Naive thymus-derived CD8-positive, alpha-beta T cell (primary cell): ENCODE measurements around the gene BCL7C. TPM values are rescaled to one million over a fixed set of nuclear protein-coding genes. Genes with fewer than 3 reads are reported as not detected.

Experiments used
- ATAC-seq, 2 donors: fragments of 150-1000 bp; cut with Tn5 transposase in 1 of 2; sonication (Bioruptor Pico), chemical (Tn5 transposase) in 1 of 2; 1 replicate in 1 of 2; 2 replicates in 1 of 2; pipeline ENCODE4 v1.10.0; 2021; ENCODE audit warnings: mild to moderate bottlenecking in 2 of 2, moderate library complexity in 2 of 2
- POLR2A ChIA-PET: fragments of 350-600 bp; sonication (Branson Sonifier 250); formaldehyde crosslinking; loops from one replicate; lab custom pipeline; 2021; ENCODE audit warnings: antibody characterized with exemption; lab: Charles Lee
- DNase-seq, 10 donors: peaks; one replicate each; pipeline versions ENCODE4 v3.0.0 to v3.0.0-alpha.2; 2020 to 2022
- H3K27ac Mint-ChIP-seq, 10 donors: one replicate each; pipeline ENCODE4 v1.8.0; 2020 to 2022; ENCODE audit warnings: mild to moderate bottlenecking in 10 of 10, mixed read lengths in 10 of 10, moderate library complexity in 4 of 10, inconsistent platforms in 1 of 10
- H3K27me3 Mint-ChIP-seq, 5 donors: one replicate each; pipeline ENCODE4 v1.8.0; 2021 to 2022; ENCODE audit warnings: mixed read lengths in 5 of 5
- H3K36me3 Mint-ChIP-seq, 3 donors: one replicate each; pipeline ENCODE4 v1.8.0; 2020 to 2022; ENCODE audit warnings: mixed read lengths in 3 of 3, mild to moderate bottlenecking in 2 of 3, inconsistent platforms in 1 of 3
- H3K4me1 Mint-ChIP-seq, 4 donors: one replicate each; pipeline ENCODE4 v1.8.0; 2021 to 2022; ENCODE audit warnings: mixed read lengths in 4 of 4
- H3K4me3 Mint-ChIP-seq, 10 donors: one replicate each; pipeline ENCODE4 v1.8.0; 2020 to 2022; ENCODE audit warnings: mild to moderate bottlenecking in 10 of 10, mixed read lengths in 10 of 10, moderate library complexity in 6 of 10, inconsistent platforms in 1 of 10
- H3K9me3 Mint-ChIP-seq, 9 donors: one replicate each; pipeline ENCODE4 v1.8.0; 2020 to 2022; ENCODE audit warnings: mixed read lengths in 9 of 9, mild to moderate bottlenecking in 3 of 9, inconsistent platforms in 1 of 9, moderate library complexity in 1 of 9
- polyA plus RNA-seq, 3 donors: library from polyadenylated mRNA; unstranded; fragments of 300-500 nt; fragmentation: Illumina TruSeq; gene quantifications; one replicate each; pipeline ENCODE4 v1.2.3, GENCODE V29; 2021
- total RNA-seq, 8 experiments: library from RNA in 2 of 8; stranded (reverse) in 2 of 8; gene quantifications; one replicate each; pipeline ENCODE4 v1.2.3 and lab custom pipeline; 2021 to 2026

The BCL7C gene
- total and polyA plus RNA-seq, 5 experiments from 2014 or later: 24.2 to 38.8 (median 33.9) TPM

- ATAC-seq (no peak), DNase-seq (no peak)
- Mint-ChIP-seq H3K4me3 (no peak overlapping the region), H3K9me3 (no peaks in the 10 kb centered on the region), H3K4me1 (peaks cover 0 to 2% (median 1%) of the 10 kb centered on the region in 4 donors), H3K36me3 (peaks cover 0 to 4% (median 0%) of the 10 kb centered on the region in 3 donors), H3K27ac (peak overlapping the region in 1 of 10 donors; percentile 38), H3K27me3 (no peaks in the 10 kb centered on the region)
- POLR2A ChIA-PET: interaction anchor here (0.6 kb wide), 1 partner anchor 343 kb away, joined by 4 read pairs; no protein-coding TSS in a partner anchor
These were observed 43.6 kb downstream of the BCL7C start for GRCh38 chr16:30850246-30850645.

GRCh38 chr16:30846649-30847402 is 47.1 kb downstream of the BCL7C start:
- no peak overlapping the region for H3K27ac Mint-ChIP-seq
- H3K27me3 Mint-ChIP-seq: no peaks in the 10 kb centered on the region
- ATAC-seq: no peak
- H3K4me1 Mint-ChIP-seq: peaks cover 8 to 11% (median 9%) of the 10 kb centered on the region in 4 donors
- no peak for DNase-seq
- no peaks in the 10 kb centered on the region for H3K9me3 Mint-ChIP-seq
- no peaks in the 10 kb centered on the region for H3K36me3 Mint-ChIP-seq
- no peak overlapping the region for H3K4me3 Mint-ChIP-seq
- POLR2A ChIA-PET: interaction anchor here (0.7 kb wide), 1 partner anchor 55 kb away, joined by 3 read pairs; no protein-coding TSS in a partner anchor

GRCh38 chr16:30844671-30845449 is 49.0 kb downstream of the BCL7C start:
- ATAC-seq: peak; percentile 91 to 98
- H3K4me1 Mint-ChIP-seq: peaks cover 8 to 11% (median 9%) of the 10 kb centered on the region in 4 donors
- POLR2A ChIA-PET: interaction anchor here (0.6 to 2.7 kb wide), 14 partner anchors 13 to 852 kb away, joined by 3 to 43 read pairs (median 4); partner anchors contain the start of gene SETD1A
- no peaks in the 10 kb centered on the region for H3K27me3 Mint-ChIP-seq
- H3K4me3 Mint-ChIP-seq: peak overlapping the region; percentile 8 to 69 (median 40)
- H3K27ac Mint-ChIP-seq: peak overlapping the region; percentile 19 to 91 (median 83)
- no peaks in the 10 kb centered on the region for H3K36me3 Mint-ChIP-seq
- no peaks in the 10 kb centered on the region for H3K9me3 Mint-ChIP-seq
- peak; percentile 60 to 93 (median 82) for DNase-seq

- Mint-ChIP-seq H3K4me1 (peaks cover 8 to 11% (median 9%) of the 10 kb centered on the region in 4 donors), H3K27me3 (no peaks in the 10 kb centered on the region), H3K27ac (no peak overlapping the region), H3K36me3 (no peaks in the 10 kb centered on the region), H3K9me3 (no peaks in the 10 kb centered on the region), H3K4me3 (no peak overlapping the region)
- ATAC-seq (peak in 1 of 2 donors; percentile 30), DNase-seq (no peak)
- POLR2A ChIA-PET: interaction anchor here (0.6 to 2.7 kb wide), 12 partner anchors 12 to 853 kb away, joined by 3 to 43 read pairs (median 4); no protein-coding TSS in a partner anchor
These were observed 49.6 kb downstream of the BCL7C start for GRCh38 chr16:30844346-30844670.

GRCh38 chr16:30843501-30843900 is 50.4 kb downstream of the BCL7C start:
- no peak overlapping the region for H3K4me3 Mint-ChIP-seq
- POLR2A ChIA-PET: interaction anchor here (0.6 to 2.7 kb wide), 4 partner anchors 58 to 272 kb away, joined by 3 to 43 read pairs (median 8); no protein-coding TSS in a partner anchor
- H3K36me3 Mint-ChIP-seq: no peaks in the 10 kb centered on the region
- H3K27ac Mint-ChIP-seq: no peak overlapping the region
- H3K9me3 Mint-ChIP-seq: no peaks in the 10 kb centered on the region
- H3K27me3 Mint-ChIP-seq: no peaks in the 10 kb centered on the region
- DNase-seq: no peak
- no peak for ATAC-seq
- peaks cover 8 to 11% (median 9%) of the 10 kb centered on the region in 4 donors for H3K4me1 Mint-ChIP-seq

- POLR2A ChIA-PET: no interaction called here
- Mint-ChIP-seq H3K27ac (no peak overlapping the region), H3K4me1 (peaks cover 8 to 11% (median 9%) of the 10 kb centered on the region in 4 donors), H3K36me3 (no peaks in the 10 kb centered on the region), H3K9me3 (no peaks in the 10 kb centered on the region), H3K4me3 (peak overlapping the region in 1 of 10 donors; percentile 31), H3K27me3 (no peaks in the 10 kb centered on the region)
- ATAC-seq (no peak), DNase-seq (no peak)
These were observed 50.9 kb downstream of the BCL7C start for GRCh38 chr16:30842971-30843370.

GRCh38 chr16:30841332-30841731 is 52.5 kb downstream of the BCL7C start:
- Mint-ChIP-seq H3K27me3 (no peaks in the 10 kb centered on the region), H3K4me3 (no peak overlapping the region), H3K9me3 (no peaks in the 10 kb centered on the region), H3K36me3 (no peaks in the 10 kb centered on the region), H3K27ac (no peak overlapping the region), H3K4me1 (peaks cover 8 to 11% (median 9%) of the 10 kb centered on the region in 4 donors)
- ATAC-seq (no peak), DNase-seq (no peak)
- POLR2A ChIA-PET: no interaction called here

- Mint-ChIP-seq H3K27ac (no peak overlapping the region), H3K4me1 (peaks cover 8 to 11% (median 9%) of the 10 kb centered on the region in 4 donors), H3K36me3 (no peaks in the 10 kb centered on the region), H3K27me3 (no peaks in the 10 kb centered on the region), H3K9me3 (no peaks in the 10 kb centered on the region), H3K4me3 (no peak overlapping the region)
- DNase-seq: no peak
- no peak for ATAC-seq
- POLR2A ChIA-PET: interaction anchor here (0.7 to 1.2 kb wide), 3 partner anchors 61 to 102 kb away, joined by 4 to 7 read pairs (median 4); no protein-coding TSS in a partner anchor
These were observed 53.3 kb downstream of the BCL7C start for GRCh38 chr16:30840611-30841010.

- POLR2A ChIA-PET: interaction anchor here (0.6 to 1.2 kb wide), 4 partner anchors 62 to 316 kb away, joined by 4 to 7 read pairs (median 5); no protein-coding TSS in a partner anchor
- DNase-seq (no peak), ATAC-seq (no peak)
- Mint-ChIP-seq H3K27me3 (no peaks in the 10 kb centered on the region), H3K27ac (peak overlapping the region in 1 of 10 donors; percentile 47), H3K4me3 (no peak overlapping the region), H3K9me3 (no peaks in the 10 kb centered on the region), H3K36me3 (no peaks in the 10 kb centered on the region), H3K4me1 (peaks cover 2 to 4% (median 2%) of the 10 kb centered on the region in 4 donors)
These were observed 54.2 kb downstream of the BCL7C start for GRCh38 chr16:30839523-30840227.

GRCh38 chr16:30838876-30839471 is 54.9 kb downstream of the BCL7C start:
- POLR2A ChIA-PET: no interaction called here
- Mint-ChIP-seq H3K27me3 (no peaks in the 10 kb centered on the region), H3K27ac (peak overlapping the region in 1 of 10 donors; percentile 47), H3K9me3 (no peaks in the 10 kb centered on the region), H3K4me1 (no peaks in the 10 kb centered on the region), H3K36me3 (no peaks in the 10 kb centered on the region), H3K4me3 (no peak overlapping the region)
- ATAC-seq: no peak
- DNase-seq: no peak

GRCh38 chr16:30837904-30838303 is 56.0 kb downstream of the BCL7C start:
- no peak overlapping the region for H3K4me3 Mint-ChIP-seq
- H3K9me3 Mint-ChIP-seq: no peaks in the 10 kb centered on the region
- no peaks in the 10 kb centered on the region for H3K36me3 Mint-ChIP-seq
- DNase-seq (peak in 1 of 10 donors; percentile 26), ATAC-seq (no peak)
- no peaks in the 10 kb centered on the region for H3K4me1 Mint-ChIP-seq
- peak overlapping the region in 1 of 10 donors; percentile 67 for H3K27ac Mint-ChIP-seq
- POLR2A ChIA-PET: no interaction called here
- H3K27me3 Mint-ChIP-seq: no peaks in the 10 kb centered on the region
